ENCODE measurements around the gene PTPA. TPM values are rescaled to one million over a fixed set of nuclear protein-coding genes. Genes with fewer than 3 reads are reported as not detected.
A peak's percentile ranks its signal among the peaks of the same experiment; 100 is the strongest.

PTPA gene
- total and polyA plus RNA-seq, 2 of the 4 experiments (the other 2 are of a cell fraction): 124 to 149 TPM

DNA sequence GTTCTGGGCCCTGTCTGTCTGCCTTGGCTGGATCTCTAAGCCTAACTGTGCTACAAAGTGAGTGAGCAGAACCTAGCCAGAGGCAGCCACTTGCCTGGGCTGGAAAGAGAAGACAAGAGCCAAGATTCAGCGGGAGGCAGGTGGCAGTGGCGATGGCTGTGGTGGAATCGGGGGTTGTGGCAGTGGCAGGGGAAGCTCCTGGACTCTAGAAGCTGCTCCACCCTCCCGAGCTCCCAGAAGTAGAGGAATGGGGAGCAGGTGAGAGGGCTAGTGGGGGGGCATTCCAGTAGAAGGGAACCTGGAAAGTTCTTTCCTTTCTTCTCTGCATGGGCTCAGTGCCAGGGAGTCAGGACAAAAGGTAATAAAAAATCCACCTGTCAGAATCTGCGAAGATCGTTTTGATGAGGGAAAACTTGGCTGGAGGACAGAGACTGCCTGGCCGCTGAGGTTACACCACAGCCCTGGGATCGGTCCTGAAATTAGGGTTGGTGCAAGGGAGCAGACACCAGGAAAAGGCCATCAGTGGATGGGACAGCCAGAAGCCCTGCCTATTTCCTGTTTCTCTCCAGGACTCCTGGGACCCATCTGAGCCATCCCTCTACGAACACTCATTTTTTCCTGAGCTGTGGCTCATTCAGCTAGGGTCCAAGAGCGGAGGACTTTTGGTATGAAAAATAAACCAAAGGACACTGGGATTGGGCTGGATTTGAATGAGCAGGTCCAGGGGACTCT is 2.2 kb upstream of the PTPA start:
- H2BK20ac ChIP-seq (ENCODE audit: low read depth, low read length): no peak overlapping the region
- peaks cover 19% of the 10 kb centered on the region for H3K36me3 ChIP-seq (ENCODE audit: control insufficient read depth, insufficient read depth, low read length)
- no peaks in the 10 kb centered on the region for H3K9me3 ChIP-seq (ENCODE audit: control insufficient read depth, insufficient read depth, low read length)
- no peak overlapping the region for H3K14ac ChIP-seq (replicated peaks; ENCODE audit: low read depth, low read length)
- no peak overlapping the region for H3K9ac ChIP-seq (ENCODE audit: low read depth, low read length)
- no peak overlapping the region for H4K91ac ChIP-seq (ENCODE audit: insufficient read depth, low read depth, low read length)
- no peak overlapping the region for H3K4ac ChIP-seq (ENCODE audit: low read depth, low read length)
- H2AK9ac ChIP-seq (replicated peaks; ENCODE audit: low read depth, low read length, poor library complexity): peak overlapping the region; percentile 57
- H2AK5ac ChIP-seq (ENCODE audit: low read depth, low read length): no peak overlapping the region
- no peak for ATAC-seq (ENCODE audit: low read depth)
- dilution Hi-C loops (cut with HindIII; ENCODE audit: low sequenced_read_pairs, unreplicated experiment) (no loop called here), in situ Hi-C loops (cut with MboI; ENCODE audit: low sequenced_read_pairs) (no loop called here), intact Hi-C loops (cut with micrococcal nuclease) (no loop called here)
- no peaks in the 10 kb centered on the region for H3K27me3 ChIP-seq (ENCODE audit: control insufficient read depth, insufficient read depth, low read length)
- no peak overlapping the region for H3K4me2 ChIP-seq (ENCODE audit: low read depth, low read length)
- ChIA-PET POLR2A (ENCODE audit: unreplicated experiment) (no interaction called here), CTCF (interaction anchor here (0.9 kb wide), 1 partner anchor 16 kb away, joined by 3 read pairs; no protein-coding TSS in a partner anchor)
- DNase-seq: no peak
- TF ChIP-seq, protein P1, sequence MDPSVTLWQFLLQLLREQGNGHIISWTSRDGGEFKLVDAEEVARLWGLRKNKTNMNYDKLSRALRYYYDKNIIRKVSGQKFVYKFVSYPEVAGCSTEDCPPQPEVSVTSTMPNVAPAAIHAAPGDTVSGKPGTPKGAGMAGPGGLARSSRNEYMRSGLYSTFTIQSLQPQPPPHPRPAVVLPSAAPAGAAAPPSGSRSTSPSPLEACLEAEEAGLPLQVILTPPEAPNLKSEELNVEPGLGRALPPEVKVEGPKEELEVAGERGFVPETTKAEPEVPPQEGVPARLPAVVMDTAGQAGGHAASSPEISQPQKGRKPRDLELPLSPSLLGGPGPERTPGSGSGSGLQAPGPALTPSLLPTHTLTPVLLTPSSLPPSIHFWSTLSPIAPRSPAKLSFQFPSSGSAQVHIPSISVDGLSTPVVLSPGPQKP (IDR thresholded peaks at IDR 0.05; ENCODE audit: borderline replicate concordance, low read depth, low read length): no peak
- no peak for TF ChIP-seq FOS (IDR thresholded peaks at IDR 0.05; ENCODE audit: low read depth, low read length)
- TF ChIP-seq BHLHE40 (IDR thresholded peaks at IDR 0.05; ENCODE audit: low read depth, low read length): no peak
- TF ChIP-seq NFE2L2 (IDR thresholded peaks at IDR 0.05; ENCODE audit: low read depth, low read length): no peak
- TF ChIP-seq RCOR1 (IDR thresholded peaks at IDR 0.05; ENCODE audit: insufficient replicate concordance, low read length): no peak
- no peak for TF ChIP-seq RFX5 (IDR thresholded peaks at IDR 0.05; ENCODE audit: low read depth, low read length)
- TF ChIP-seq POLR2A (IDR thresholded peaks at IDR 0.05; ENCODE audit: low read depth, low read length): no peak
- TF ChIP-seq SMC3 (IDR thresholded peaks at IDR 0.05; ENCODE audit: low read depth, low read length): no peak
- no peak for TF ChIP-seq CEBPB (IDR thresholded peaks at IDR 0.05; ENCODE audit: low read depth, low read length)
- TF ChIP-seq MXI1 (IDR thresholded peaks at IDR 0.05; ENCODE audit: borderline replicate concordance, low read depth, low read length): no peak
- TF ChIP-seq, protein P2, sequence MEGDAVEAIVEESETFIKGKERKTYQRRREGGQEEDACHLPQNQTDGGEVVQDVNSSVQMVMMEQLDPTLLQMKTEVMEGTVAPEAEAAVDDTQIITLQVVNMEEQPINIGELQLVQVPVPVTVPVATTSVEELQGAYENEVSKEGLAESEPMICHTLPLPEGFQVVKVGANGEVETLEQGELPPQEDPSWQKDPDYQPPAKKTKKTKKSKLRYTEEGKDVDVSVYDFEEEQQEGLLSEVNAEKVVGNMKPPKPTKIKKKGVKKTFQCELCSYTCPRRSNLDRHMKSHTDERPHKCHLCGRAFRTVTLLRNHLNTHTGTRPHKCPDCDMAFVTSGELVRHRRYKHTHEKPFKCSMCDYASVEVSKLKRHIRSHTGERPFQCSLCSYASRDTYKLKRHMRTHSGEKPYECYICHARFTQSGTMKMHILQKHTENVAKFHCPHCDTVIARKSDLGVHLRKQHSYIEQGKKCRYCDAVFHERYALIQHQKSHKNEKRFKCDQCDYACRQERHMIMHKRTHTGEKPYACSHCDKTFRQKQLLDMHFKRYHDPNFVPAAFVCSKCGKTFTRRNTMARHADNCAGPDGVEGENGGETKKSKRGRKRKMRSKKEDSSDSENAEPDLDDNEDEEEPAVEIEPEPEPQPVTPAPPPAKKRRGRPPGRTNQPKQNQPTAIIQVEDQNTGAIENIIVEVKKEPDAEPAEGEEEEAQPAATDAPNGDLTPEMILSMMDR (conservative IDR thresholded peaks at IDR 0.05; ENCODE audit: low read depth, low read length): no peak
- TF ChIP-seq MAZ (IDR thresholded peaks at IDR 0.05; ENCODE audit: borderline replicate concordance, low read depth, low read length): no peak
- TF ChIP-seq, protein P3, sequence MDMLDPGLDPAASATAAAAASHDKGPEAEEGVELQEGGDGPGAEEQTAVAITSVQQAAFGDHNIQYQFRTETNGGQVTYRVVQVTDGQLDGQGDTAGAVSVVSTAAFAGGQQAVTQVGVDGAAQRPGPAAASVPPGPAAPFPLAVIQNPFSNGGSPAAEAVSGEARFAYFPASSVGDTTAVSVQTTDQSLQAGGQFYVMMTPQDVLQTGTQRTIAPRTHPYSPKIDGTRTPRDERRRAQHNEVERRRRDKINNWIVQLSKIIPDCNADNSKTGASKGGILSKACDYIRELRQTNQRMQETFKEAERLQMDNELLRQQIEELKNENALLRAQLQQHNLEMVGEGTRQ (IDR thresholded peaks at IDR 0.05; ENCODE audit: low read depth, low read length): no peak
- no peak for TF ChIP-seq RAD21 (IDR thresholded peaks at IDR 0.05; ENCODE audit: low read length)
- no peak for TF ChIP-seq MAFK (IDR thresholded peaks at IDR 0.05; ENCODE audit: low read depth, low read length)
- TF ChIP-seq CHD1 (IDR thresholded peaks at IDR 0.05; ENCODE audit: low read depth, low read length): no peak
- H3K56ac ChIP-seq (ENCODE audit: extremely low read depth, insufficient read depth, low read length): no peak overlapping the region
- no peak overlapping the region for H3K18ac ChIP-seq (ENCODE audit: low read depth, low read length)
- H4K5ac ChIP-seq (ENCODE audit: low read depth, low read length): no peak overlapping the region
- H2BK5ac ChIP-seq (ENCODE audit: low read depth, low read length, poor library complexity, severe bottlenecking): no peak overlapping the region
- peaks cover 20 to 59% of the 10 kb centered on the region in 2 experiments for H3K79me1 ChIP-seq (ENCODE audit: low read depth in 1 of 2, low read length in 2 of 2)
- H3K4me1 ChIP-seq (ENCODE audit: control insufficient read depth, insufficient read depth, low read length): peaks cover 7% of the 10 kb centered on the region
- H3K4me3 ChIP-seq (ENCODE audit: insufficient read depth, low read depth, low read length): no peak overlapping the region
- 0 out of 2 replicates have a peak, but pooled peaks cover 3% of the 10 kb centered on the region for H3K9me1 ChIP-seq (ENCODE audit: insufficient read depth, low read length)
- H4K20me1 ChIP-seq (ENCODE audit: insufficient read depth, low read length): peaks cover 4% of the 10 kb centered on the region
- no peak overlapping the region for H2BK15ac ChIP-seq (ENCODE audit: low read depth, low read length)
- H4K8ac ChIP-seq (ENCODE audit: low read depth in 2 of 2, low read length in 2 of 2): no peak overlapping the region
- no peak overlapping the region for H3K27ac ChIP-seq (ENCODE audit: insufficient read depth, low read length)
- no peak overlapping the region for H2BK120ac ChIP-seq (ENCODE audit: low read depth, low read length)
- H2AFZ ChIP-seq (replicated peaks; ENCODE audit: low read length, poor library complexity): no peak overlapping the region
- no peak overlapping the region for H3K23ac ChIP-seq (ENCODE audit: low read depth, low read length)
- WGBS, 2 experiments (ENCODE audit: extremely low coverage in 2 of 2, insufficient read length in 1 of 2): 100% methylated on average over 2 of the region's 10 CpGs; no CpG with 5 or more reads in 1 of the 2 experiments
- BruUV-seq (replicated peaks): no TSS peak

Measured in IMR-90 (cell line).